ENCODE data around the gene TBC1D4. TPM values are rescaled to one million over a fixed set of nuclear protein-coding genes. Genes with fewer than 3 reads are reported as not detected.

The TBC1D4 gene, protein sequence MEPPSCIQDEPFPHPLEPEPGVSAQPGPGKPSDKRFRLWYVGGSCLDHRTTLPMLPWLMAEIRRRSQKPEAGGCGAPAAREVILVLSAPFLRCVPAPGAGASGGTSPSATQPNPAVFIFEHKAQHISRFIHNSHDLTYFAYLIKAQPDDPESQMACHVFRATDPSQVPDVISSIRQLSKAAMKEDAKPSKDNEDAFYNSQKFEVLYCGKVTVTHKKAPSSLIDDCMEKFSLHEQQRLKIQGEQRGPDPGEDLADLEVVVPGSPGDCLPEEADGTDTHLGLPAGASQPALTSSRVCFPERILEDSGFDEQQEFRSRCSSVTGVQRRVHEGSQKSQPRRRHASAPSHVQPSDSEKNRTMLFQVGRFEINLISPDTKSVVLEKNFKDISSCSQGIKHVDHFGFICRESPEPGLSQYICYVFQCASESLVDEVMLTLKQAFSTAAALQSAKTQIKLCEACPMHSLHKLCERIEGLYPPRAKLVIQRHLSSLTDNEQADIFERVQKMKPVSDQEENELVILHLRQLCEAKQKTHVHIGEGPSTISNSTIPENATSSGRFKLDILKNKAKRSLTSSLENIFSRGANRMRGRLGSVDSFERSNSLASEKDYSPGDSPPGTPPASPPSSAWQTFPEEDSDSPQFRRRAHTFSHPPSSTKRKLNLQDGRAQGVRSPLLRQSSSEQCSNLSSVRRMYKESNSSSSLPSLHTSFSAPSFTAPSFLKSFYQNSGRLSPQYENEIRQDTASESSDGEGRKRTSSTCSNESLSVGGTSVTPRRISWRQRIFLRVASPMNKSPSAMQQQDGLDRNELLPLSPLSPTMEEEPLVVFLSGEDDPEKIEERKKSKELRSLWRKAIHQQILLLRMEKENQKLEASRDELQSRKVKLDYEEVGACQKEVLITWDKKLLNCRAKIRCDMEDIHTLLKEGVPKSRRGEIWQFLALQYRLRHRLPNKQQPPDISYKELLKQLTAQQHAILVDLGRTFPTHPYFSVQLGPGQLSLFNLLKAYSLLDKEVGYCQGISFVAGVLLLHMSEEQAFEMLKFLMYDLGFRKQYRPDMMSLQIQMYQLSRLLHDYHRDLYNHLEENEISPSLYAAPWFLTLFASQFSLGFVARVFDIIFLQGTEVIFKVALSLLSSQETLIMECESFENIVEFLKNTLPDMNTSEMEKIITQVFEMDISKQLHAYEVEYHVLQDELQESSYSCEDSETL (N-terminal part only)
- polyA plus RNA-seq (ENCODE audit: insufficient read length in 4 of 4), result 10 to 100 TPM; 16.2 to 62.7 (median 56.0) TPM

DNA sequence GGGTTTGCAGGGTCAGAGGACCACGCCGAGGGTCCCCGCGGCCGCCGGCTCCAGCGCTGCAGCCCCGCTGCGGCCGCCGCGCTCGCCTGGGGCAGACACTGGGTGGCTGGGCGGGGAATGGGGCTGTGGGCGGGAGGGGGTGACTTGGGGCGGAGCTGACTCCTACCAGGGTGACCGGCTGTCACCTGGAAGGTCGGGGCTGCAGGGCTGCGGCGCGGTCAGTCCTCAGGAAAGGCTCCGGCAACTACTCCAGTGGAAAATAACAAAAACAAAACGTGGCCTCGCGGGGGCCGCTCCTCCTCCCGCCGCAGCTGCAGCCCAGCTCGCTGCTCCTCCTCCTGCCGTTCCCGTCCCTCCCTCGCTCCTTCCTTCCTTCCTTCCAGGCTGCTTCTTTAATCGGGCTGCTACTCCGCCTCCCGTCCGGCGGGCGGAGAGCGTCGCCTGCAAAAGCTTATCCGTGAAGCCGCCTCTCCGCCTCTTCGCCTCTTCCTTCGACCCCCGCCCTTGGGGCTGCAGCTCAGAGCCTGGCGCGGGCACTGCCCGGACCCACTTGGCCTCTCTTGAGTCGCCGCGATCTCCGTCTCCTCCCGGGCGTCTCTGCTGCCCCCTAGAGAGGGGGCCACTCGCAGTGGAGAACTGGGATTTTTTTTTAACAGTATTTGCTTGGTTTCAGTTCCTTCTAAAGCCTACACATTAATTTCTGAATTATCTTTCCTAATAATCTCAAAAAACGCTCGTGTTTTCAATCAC lies at the start of gene TBC1D4:
Gene TBC1D4 (minus strand): TSS at position 100 of the 750 bp plus-strand sequence. CDS start 402 bp downstream, outside the sequence.
- peak; percentile 78 to 84 (median 81) for DNase-seq (ENCODE audit: low read depth in 4 of 4, low spot score in 3 of 4)

DNA sequence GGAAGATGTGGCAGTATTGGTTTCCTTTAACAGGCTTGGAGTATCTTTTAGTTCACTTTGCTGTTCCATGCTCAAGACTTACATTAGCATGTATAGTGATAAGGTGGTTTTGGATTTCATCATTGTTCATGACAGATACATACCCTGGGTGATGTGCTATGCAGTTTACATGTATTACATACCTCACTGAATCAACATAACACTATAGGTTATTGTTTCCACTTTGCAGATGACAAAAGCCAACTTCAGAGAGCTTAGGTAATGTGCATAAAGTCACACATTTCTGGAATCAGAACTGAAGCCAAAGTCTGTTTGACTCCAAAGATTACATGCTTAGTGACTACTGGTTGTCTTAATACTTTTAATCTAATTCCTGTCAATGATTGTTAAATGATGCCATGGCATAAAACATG lies 48.6 kb upstream of the TBC1D4 start:
- DNase-seq (ENCODE audit: low read depth in 4 of 4, low spot score in 3 of 4), result no peak

DNA sequence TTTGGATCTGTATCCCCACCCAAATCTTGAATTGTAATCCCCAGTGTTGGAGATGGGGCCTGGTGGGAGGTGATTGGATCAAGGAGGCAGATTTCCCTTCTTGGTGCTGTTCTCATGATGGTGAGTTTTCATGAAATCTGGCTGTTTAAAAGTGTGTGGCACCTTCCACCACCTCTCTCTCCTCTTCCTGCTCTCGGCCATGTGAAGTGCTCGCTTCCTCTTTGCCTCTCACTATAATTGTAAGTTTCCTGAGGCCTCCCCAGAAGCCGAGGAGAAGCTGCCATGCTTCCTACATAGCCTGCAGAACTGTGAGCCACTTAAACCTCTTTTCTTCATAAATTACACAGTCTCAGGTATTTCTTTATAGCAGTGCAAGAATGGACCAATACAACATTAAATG lies 40.0 kb upstream of the TBC1D4 start:
- no peak for DNase-seq (ENCODE audit: low read depth in 4 of 4, low spot score in 3 of 4)

DNA sequence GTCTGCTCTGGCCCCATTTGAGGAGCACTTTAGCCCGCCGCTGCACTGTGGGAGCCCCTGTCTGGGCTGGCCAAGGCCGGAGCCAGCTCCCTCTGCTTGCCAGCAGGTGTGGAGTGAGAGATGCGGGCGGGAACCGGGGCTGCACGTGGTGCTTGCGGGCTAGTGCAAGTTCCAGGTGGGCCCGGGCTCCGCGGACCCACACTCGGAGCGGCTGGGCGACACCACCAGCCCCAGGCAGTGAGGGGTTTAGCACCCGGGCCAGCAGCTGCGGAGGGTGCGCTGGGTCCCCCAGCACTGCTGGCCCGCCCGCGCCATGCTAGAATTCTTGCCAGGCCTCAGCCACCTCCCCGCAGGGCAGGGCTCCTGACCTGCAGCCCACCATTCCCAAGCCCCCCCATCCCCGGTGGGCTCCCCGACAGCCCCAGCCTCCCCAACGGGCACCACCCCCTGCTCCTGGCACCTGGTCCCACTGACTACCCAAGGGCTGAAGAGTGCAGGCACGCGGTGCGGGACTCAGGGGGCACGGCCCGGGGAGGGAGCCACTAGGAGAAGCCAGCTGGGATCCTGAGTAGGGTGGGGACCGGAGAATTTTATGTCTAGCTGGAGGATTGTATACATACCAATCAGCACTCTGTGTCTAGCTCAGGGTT lies 36.6 kb upstream of the TBC1D4 start:
- no peak for DNase-seq (ENCODE audit: low read depth in 4 of 4, low spot score in 3 of 4)

DNA sequence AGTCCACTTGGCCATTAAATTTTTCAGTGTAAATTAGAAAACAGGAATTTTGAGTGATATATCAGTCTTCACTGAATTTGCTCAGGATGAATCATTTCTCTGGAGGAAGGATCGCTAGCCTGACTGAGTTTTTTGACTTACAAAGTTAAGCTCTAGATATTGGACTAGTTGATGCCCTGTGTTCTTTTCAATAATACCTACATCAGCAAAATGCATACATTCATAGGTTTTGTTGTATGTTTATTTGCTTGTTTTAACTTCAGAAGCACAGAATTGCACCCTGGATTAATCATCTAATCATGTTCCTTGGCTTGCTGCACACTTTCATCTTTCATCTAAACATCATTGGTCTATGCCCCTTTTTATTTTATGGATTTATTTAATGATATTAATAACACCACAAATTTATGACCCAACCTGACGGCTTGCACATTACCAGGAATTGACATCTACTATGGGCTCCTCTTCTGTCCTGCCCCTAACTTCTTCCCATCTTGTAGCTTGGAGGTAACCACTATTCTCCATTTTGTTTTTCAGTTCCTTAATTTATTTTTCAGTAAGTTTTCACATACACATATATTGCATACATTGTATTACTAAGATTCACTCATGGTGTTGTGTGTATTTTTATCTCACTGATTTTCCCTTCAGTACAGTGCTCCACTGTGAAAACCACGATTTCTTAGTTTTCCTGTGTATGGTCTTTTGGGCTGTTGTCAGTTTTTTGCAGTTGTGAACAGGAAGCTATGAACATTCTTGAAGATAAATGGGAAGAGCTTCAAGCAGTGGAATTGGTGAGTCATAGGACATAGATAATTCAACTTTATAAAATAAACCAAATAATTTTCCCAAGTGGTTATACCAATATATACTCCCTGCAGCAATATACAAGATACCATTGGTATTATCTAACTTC lies 32.4 kb upstream of the TBC1D4 start:
- DNase-seq (ENCODE audit: low read depth in 4 of 4, low spot score in 3 of 4), result no peak

DNA sequence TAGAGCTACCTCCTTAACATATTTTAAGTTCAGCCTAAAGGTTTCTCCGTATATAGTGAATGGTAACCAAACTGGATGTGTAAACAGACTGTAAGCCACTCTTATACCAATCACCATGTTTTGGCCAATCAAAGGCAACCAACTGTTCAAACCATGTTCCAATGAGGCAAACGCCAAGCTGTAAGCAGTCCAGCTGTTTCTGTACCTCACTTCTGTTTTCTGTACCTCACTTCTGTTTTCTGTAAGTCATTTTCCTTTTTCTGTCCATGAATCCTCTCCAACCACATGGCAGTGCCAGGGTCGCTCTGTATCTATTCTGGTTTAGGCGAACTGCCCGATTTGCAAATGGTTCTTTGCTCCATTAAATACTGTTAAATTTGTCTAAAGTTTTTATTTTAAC lies 31.3 kb upstream of the TBC1D4 start:
- DNase-seq (ENCODE audit: low read depth in 4 of 4, low spot score in 3 of 4), result no peak

DNA sequence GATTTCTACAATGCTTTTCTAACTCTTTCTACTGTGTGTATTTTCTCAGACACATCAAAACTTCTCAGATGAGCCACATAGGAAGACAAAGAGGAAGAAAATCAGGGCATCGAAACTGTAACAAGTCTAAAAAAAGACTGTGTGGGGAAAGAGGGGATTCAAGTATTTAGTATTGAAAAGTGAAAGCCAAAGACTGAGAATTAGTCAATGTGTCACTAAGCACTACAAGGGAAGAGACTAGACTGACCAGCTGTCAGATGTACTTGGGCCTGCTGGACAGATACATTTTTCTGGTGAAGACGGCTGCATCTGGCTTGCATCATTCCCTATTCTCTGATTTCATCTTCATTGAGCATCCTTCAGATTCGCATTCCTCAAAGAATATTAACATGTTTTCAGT lies 30.3 kb upstream of the TBC1D4 start:
- no peak for DNase-seq (ENCODE audit: low read depth in 4 of 4, low spot score in 3 of 4)

DNA sequence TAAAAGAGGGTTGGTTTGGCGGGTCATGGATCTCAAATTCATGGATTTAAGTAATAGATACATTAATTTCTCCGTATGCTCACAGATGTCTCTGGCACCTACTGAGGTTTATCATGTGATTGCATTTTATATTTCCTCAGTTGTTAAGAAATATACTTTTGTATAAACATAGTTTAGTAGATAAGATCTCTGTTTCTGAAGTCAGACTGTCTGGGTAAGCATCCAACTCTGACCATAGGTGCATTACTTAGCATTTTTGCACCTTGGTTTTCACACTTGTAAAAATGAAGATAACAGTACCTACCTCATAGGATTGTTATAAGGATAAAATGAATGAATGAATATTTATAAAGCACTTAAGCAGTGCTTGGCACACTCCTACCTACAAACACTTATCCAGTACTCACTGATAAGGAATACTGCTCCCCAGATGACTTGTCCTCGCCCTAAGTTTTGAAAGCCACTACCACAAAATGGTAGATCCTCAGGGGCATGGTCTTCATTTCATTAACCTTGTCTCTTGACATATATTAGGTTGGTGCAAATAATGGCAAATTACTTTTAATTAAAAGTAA lies 29.2 kb upstream of the TBC1D4 start:
- no peak for DNase-seq (ENCODE audit: low read depth in 4 of 4, low spot score in 3 of 4)

DNA sequence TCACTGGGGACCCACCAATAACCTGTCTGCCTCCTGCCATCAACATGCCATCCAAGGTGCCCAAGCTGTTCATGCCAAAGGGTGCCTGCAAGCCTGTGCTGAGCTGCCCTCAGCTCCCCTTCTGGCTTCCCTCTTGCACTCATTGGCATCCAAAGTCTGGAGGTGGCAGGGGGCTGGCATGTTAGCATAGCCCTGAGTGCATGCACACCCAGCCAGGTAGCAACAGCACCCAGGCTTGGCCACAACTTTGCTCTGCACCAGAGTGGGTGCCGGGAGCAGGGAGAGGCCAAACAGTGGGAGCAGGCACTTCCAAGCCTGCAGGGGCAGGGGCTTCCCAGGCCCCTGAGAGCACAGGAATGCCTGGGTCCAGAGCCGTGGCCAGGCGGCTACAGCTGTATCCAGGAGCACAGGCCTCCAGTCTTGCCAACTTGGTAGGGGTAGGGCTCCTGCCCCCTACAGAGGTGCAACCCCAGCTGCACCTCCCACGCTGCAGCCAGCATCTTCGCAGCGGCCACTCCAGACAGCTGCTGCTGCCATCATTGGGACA lies 26.1 kb upstream of the TBC1D4 start:
- DNase-seq (ENCODE audit: low read depth in 4 of 4, low spot score in 3 of 4), result no peak

DNA sequence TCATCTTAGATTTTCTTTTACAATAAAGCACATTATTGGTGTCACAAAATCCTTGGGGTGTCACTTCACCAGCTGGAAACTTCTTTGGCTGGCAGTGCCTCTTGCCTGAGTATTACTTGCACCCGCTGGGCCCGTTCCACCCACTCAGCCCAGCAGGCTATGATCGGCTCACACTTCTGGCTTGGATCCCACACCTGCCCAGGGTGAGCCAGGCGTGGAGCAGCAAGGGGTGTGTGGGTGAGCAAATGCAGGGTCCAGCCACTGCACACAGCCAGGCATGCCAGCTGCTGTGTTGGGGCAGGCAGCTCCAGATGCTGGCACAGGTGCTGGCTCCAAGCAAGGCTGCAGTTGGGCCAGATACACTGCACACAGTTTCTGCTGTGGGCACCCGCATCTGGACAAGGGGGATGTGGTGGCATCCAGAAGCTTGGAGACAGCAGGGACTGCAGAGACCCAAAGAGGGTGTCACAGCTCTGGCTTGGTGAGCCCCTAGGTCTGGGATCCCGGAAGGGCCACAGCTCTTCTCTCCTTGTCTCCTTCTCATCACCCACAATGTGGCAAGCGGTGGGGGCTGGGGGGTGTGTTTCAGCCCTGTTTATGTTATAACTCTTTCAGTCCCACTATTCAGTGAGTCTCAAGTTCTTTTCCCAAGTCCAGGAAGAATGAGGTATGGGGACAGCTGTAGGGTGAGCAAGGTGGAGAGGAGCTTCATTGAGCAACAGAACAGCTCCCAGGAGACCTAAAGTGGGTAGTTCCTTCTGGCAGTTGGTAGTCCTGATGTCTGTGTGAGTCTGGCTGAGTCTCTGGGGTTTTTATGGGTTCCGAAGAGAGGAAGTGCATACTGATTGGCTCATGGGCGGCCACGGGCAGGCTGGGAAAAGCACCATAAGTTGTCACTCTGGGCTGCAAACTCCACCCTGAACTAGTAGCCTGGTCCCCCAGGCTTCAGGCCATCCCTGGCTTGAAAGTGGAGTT lies 25.3 kb upstream of the TBC1D4 start:
- DNase-seq (ENCODE audit: low read depth in 4 of 4, low spot score in 3 of 4), result no peak

DNA sequence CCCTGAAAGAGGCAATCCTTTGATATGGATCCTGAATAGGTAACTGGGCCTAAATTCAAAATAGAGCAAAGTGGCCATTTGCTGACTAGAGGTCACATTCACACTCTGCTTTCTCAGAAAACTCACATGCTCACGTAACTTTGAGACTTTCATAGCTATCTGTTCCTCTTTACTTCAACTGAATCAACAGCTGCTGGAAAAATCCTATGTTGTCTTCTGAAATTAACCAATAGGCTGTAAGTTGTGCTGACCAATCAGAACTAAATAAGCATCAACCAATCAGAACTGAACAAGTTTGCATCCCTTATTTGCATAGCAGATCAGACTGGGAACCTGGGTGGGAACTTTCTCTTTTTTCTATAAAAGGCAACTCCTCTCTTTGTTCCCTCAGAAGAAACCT lies 24.0 kb upstream of the TBC1D4 start:
- no peak for DNase-seq (ENCODE audit: low read depth in 4 of 4, low spot score in 3 of 4)

DNA sequence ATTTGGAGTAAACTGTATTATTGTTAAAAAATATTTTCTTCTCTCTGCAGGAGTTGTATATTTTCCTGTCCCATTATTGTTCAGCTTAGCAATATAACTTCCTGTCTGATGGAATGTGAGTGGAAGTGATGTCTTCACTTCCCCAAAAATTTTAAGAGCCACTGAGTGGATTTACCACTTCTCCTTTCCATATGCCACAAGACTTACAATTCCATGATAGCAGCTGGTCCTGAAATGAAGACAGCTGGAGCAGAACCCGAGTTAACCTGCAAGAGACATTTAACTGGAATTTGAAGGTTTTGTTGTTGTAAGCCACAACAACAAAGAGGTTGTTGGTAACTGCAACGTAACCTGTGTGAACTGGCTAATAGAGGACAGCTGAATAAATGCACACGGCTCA lies 23.4 kb upstream of the TBC1D4 start:
- DNase-seq (ENCODE audit: low read depth in 4 of 4, low spot score in 3 of 4), result no peak

DNA sequence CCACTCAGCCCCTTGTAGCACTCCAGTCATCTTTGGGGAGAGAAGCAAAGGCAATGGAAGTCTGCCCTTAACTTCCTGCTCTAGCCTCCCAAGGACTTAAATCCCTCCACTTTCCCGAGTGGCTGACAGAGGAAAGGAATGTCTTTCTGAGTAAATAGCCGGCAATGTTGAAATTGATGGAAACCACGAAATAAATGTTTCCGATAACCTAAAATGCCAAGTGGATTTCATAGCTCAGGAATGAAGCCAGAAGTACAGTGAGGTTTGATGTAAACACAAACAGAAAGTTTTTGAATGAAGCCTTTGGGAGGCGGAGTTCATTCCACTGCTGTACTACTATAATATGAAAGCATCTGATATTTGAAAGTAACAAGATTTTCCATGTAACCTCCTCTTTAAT lies 14.0 kb upstream of the TBC1D4 start:
- DNase-seq (ENCODE audit: low read depth in 4 of 4, low spot score in 3 of 4), result no peak

DNA sequence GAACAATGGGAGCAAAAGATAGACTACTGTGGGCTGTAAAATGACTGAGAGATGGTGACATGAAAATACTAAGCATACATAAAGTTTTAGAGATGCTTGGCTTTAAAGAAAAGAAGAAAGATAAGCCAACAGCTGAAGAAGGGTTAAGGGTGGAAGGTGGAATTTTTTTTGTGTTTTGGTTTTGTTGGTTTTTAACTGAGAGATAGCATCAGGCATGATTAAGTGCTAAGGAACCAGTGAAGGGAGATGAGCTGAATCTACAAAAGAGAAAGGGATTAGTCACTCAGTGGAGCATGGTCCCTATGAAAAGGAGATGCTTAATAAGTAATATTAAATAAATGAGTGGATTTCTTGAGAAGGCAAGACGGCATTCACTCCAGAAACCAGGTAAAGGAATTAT lies 12.5 kb upstream of the TBC1D4 start:
- no peak for DNase-seq (ENCODE audit: low read depth in 4 of 4, low spot score in 3 of 4)

DNA sequence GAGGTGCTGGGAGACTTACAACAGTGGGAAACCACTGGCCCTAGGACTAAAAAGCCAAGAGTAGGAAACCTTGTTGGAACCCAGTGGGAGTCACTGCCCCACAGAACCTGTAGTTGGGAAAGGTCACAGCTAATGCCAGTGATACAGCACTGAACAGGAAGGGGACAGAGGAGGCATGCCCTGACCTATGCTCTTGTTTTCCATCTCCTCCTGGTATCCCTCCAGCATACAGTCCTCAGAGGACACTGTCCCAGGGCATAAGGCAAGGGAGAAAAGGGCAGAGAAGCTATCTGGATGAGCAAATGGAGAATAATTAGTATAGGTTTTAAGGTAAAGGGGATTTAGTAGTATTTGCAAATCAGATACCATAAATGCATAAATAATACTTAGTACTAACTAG lies 11.2 kb upstream of the TBC1D4 start:
- no peak for DNase-seq (ENCODE audit: low read depth in 4 of 4, low spot score in 3 of 4)

DNA sequence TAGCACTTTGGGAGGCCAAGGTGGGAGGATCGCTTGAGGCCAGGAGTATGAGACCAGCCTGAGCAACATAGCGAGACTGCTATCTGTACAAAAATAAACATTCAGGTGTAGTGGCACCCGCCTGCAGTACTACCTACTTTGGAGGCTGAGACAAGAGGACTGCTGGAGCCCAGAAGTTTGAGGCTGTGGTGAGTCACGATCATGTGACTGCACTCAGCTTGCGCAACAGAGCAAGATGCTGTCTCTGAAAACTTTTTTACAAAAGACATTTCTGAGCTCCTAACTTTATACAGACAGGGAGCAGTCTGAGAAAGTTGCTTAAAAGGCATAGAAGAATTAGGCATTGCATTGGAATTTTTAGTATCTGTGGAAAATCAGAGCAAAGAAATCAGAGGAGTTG lies 10.4 kb upstream of the TBC1D4 start:
- DNase-seq (ENCODE audit: low read depth in 4 of 4, low spot score in 3 of 4), result no peak

DNA sequence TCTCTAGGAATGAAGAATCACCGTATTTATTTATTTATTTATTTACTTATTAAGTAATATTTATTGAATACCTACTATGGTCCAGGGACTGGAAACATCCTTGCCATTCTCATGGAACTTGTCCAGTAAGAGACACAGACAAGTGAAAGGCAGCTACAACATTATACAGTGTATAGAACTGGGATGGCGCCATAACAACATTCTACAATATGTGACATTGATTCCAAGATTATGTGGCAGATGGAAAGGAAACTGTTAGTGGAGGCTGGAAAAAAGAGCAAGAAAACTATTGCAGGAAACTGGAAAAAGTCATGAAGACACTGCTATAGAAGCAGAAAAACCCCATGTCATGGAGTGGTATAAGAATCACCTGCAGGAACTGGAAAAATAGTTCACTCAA lies 9.4 kb upstream of the TBC1D4 start:
- no peak for DNase-seq (ENCODE audit: low read depth in 4 of 4, low spot score in 3 of 4)

Data from left renal pelvis (tissue), 4 donors.